ENCODE results near the gene HCRT.
"Not testable (repeated sequence)": the region's sequence is repeated elsewhere in the genome, so short reads cannot be mapped to it uniquely, and the experiment has no call there.

Gene HCRT

GRCh38 chr17:42179335-42179734 is 5.9 kb downstream of the HCRT start:
- DNase-seq = no peak

- DNase-seq = peak; percentile 6 to 17
Observed at GRCh38 chr17:42178817-42179216, 6.4 kb downstream of the HCRT start.

DNA sequence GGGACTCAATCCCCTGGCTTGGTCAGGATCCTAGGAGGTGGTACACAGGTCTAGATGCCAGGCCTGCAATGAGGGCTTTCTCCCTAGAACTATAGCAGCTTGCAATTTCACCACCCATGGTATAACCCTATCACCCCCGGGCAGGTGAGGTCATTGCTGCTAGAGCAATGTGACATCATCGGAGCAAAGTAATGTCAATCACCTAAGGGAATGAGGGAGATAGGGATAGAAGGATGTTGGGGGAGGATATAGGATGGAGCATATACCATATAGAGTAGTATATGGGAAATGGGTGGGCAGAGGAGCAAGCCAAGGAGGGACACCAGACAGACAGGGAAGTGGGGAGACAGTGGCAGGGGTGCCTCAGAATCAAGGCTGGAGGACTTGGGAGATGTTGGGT is 7.6 kb downstream of the HCRT start:
- no peak for DNase-seq

GRCh38 chr17:42174126-42174783 is 11.0 kb downstream of the HCRT start:
- no peak for DNase-seq

GRCh38 chr17:42171831-42172230 is 13.4 kb downstream of the HCRT start:
- no peak for DNase-seq

- DNase-seq = no peak
Observed at GRCh38 chr17:42169351-42169750, 15.9 kb downstream of the HCRT start.

GRCh38 chr17:42167807-42168206 is 17.4 kb downstream of the HCRT start:
- no peak for DNase-seq

DNA sequence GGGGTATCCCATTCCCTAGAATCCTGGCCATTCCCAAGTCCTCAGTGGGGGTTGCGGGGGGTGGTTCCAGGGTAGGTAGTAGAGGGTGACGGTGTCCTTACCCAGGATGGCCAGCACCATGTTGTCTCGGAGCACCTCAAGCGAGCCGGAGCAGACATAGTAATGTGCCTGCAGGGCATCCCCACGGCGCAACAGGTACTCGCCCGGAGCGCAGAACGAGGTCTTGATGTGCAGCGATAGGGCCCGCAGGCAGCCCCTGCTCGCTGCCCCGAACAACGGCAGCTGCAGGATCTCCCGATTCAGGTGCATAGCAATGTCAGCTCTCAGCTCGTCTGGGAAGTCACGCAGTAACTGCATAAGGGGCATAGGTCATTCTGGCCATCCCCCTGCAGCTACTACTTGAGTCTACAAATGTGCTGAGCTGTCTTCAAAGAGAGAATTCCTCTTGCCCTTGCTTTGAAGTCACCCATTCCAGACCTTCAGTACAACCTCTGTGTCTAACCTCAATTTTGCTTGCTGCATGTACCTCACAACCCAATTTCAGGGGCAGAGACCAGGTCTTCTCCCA is 19.0 kb downstream of the HCRT start:
- no peak for DNase-seq

DNA sequence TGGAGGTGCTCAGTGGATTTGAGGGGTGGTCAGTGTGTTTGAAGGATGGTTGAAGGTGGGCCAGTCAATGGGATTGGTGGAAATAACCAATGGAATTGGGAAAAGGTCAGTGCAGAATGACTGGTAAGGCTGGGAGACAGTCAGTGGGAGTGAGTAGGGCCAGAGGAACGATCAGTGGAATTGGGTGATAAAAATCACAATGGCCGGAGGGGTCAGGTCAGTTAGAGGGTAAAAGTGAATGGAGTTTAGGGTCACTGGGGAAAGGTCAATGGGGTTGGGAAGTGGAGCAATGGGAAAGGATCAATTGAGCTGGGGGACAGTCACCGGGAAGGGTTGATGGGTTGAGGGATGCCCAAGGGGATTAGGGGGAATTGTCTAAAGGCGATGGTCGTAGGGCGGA is 19.5 kb downstream of the HCRT start:
- no peak for DNase-seq

GRCh38 chr17:42163696-42164407 is 21.4 kb downstream of the HCRT start:
- no peak for DNase-seq

GRCh38 chr17:42163113-42163512 is 22.1 kb downstream of the HCRT start:
- peak; percentile 13 to 40 for DNase-seq

GRCh38 chr17:42160531-42160910 is 24.7 kb downstream of the HCRT start:
- DNase-seq = no peak

- DNase-seq = no peak
Observed at GRCh38 chr17:42159796-42160530, 25.3 kb downstream of the HCRT start.

- DNase-seq = no peak
Observed at GRCh38 chr17:42155614-42156045, 29.6 kb downstream of the HCRT start.

- DNase-seq = no peak
Observed at GRCh38 chr17:42153919-42154742, 31.1 kb downstream of the HCRT start.

DNA sequence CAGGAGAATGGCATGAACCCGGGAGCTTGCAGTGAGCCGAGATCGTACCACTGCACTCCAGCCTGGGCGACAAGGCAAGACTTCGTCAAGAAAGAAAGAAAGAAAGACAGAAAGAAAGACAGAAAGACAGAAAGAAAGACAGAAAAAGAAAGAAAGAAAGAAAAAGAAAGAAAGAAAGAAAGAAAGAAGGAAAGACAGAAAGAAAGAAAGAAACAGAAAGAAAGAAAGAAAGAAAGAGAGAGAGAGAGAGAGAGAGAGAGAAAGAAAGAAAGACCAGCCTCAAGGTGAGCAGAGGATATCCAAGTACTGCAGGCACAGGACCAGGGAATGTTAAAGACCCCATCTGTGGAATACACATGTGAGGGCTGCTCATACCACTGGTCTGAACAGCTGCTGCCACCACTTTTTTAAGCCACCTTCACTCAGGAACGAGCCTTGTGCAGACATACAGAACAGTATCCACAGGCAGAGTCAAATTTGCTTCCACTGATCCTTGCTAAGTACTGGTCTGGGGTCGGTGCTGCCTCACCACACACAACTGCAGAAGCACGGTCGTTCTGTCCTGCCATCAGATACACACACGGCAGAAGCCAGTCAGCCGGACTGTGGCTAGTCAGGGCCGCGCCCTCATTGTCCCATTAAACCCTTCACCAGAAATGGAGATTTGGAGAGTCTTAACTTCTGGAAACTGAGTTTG is 38.2 kb downstream of the HCRT start:
- DNase-seq = no peak

DNA sequence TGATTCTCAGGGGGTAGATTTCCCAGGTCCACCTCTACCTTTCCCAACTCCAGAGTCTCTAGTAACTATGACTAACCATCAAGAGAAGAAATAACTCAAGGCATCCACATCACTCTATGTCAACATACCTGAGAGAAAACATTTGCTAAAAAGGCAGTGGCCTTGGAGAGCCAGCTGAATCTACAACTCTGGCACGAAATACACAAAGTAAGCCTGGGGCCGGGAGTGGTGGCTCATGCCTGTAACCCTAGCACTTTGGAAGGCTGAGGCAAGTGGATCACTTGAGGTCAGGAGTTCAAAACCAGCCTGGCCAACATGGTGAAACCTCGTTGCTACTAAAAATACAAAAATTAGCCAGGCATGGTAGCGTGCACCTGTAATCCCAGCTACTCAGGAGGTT is 42.1 kb downstream of the HCRT start:
- DNase-seq = not testable (repeated sequence)

GRCh38 chr17:42142371-42142896 is 42.8 kb downstream of the HCRT start:
- DNase-seq = no peak

- no peak for DNase-seq
Observed at GRCh38 chr17:42141382-42141781, 43.9 kb downstream of the HCRT start.

DNA sequence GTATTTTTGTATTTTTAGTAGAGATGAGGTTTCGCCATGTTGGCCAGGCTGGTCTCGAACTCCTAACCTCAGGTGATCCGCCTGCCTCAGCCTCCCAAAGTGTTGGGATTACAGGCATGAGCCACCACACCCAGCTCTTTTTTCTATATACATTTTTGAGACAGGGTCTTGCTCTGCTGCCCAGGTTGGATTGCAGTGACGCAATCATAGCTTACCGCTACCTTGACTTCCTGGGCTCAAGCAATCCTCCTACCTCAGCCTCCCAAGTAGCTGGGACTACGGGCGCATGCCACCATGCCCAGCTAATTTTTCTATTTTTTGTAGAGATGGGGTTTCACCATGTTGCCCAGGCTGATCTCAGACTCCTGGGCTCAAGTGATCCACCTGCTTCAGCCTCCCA is 44.6 kb downstream of the HCRT start:
- DNase-seq = not testable (repeated sequence)

GRCh38 chr17:42138749-42139492 is 46.3 kb downstream of the HCRT start:
- no peak for DNase-seq
